ENCODE measurements around the gene FAM169A.

The FAM169A gene

GRCh38 chr5:74833537-74834266 lies 32.5 kb downstream of the FAM169A start:
- peaks cover 15% of the 10 kb centered on the region for H3K27me3 ChIP-seq (ENCODE audit: control insufficient read depth, low read length)
- TF ChIP-seq EZH2phosphoT487 (IDR thresholded peaks at IDR 0.05; ENCODE audit: borderline replicate concordance, low read length) (no peak), CTCF (IDR thresholded peaks at IDR 0.05; ENCODE audit: low read depth, low read length, poor library complexity, severe bottlenecking) (no peak)
- no peaks in the 10 kb centered on the region for H3K79me2 ChIP-seq (ENCODE audit: control insufficient read depth, low read length)
- no peak overlapping the region for H3K4me3 ChIP-seq (ENCODE audit: low read length)
- H3K4me2 ChIP-seq (ENCODE audit: low read length) = no peak overlapping the region
- no peaks in the 10 kb centered on the region for H3K36me3 ChIP-seq (ENCODE audit: control insufficient read depth, low read length)
- no peaks in the 10 kb centered on the region for H3F3A ChIP-seq (ENCODE audit: control insufficient read depth, insufficient read depth)
- no peaks in the 10 kb centered on the region for H3K9me3 ChIP-seq (ENCODE audit: control insufficient read depth, insufficient read depth, low read length)
- no peaks in the 10 kb centered on the region for H4K20me1 ChIP-seq (ENCODE audit: control insufficient read depth, insufficient read depth, low read depth, low read length)
- H3K27ac ChIP-seq (ENCODE audit: low read depth, low read length) = no peak overlapping the region
- no peaks in the 10 kb centered on the region for H3K9me2 ChIP-seq (replicated peaks; ENCODE audit: control insufficient read depth, low read length)
- no peaks in the 10 kb centered on the region for H3K4me1 ChIP-seq (ENCODE audit: control insufficient read depth, low read length)

GRCh38 chr5:74829413-74829812 lies 36.8 kb downstream of the FAM169A start:
- H3K4me1 ChIP-seq (ENCODE audit: control insufficient read depth, low read length) = no peaks in the 10 kb centered on the region
- TF ChIP-seq CTCF (IDR thresholded peaks at IDR 0.05; ENCODE audit: low read depth, low read length, poor library complexity, severe bottlenecking) (no peak), EZH2phosphoT487 (IDR thresholded peaks at IDR 0.05; ENCODE audit: borderline replicate concordance, low read length) (no peak)
- H3K36me3 ChIP-seq (ENCODE audit: control insufficient read depth, low read length) = no peaks in the 10 kb centered on the region

GRCh38 chr5:74822288-74822687 lies 43.9 kb downstream of the FAM169A start:
- no peaks in the 10 kb centered on the region for H4K20me1 ChIP-seq (ENCODE audit: control insufficient read depth, insufficient read depth, low read depth, low read length)
- no peaks in the 10 kb centered on the region for H3K36me3 ChIP-seq (ENCODE audit: control insufficient read depth, low read length)
- no peak overlapping the region for H3K4me3 ChIP-seq (ENCODE audit: low read length)
- H3K27me3 ChIP-seq (ENCODE audit: control insufficient read depth, low read length) = peaks cover 6% of the 10 kb centered on the region
- no peaks in the 10 kb centered on the region for H3K9me2 ChIP-seq (replicated peaks; ENCODE audit: control insufficient read depth, low read length)
- no peak overlapping the region for H3K4me2 ChIP-seq (ENCODE audit: low read length)
- H3K27ac ChIP-seq (ENCODE audit: low read depth, low read length) = no peak overlapping the region
- H3F3A ChIP-seq (ENCODE audit: control insufficient read depth, insufficient read depth) = no peaks in the 10 kb centered on the region
- TF ChIP-seq CTCF (IDR thresholded peaks at IDR 0.05; ENCODE audit: low read depth, low read length, poor library complexity, severe bottlenecking) (no peak), EZH2phosphoT487 (IDR thresholded peaks at IDR 0.05; ENCODE audit: borderline replicate concordance, low read length) (no peak)
- H3K9me3 ChIP-seq (ENCODE audit: control insufficient read depth, insufficient read depth, low read length) = no peaks in the 10 kb centered on the region
- H3K4me1 ChIP-seq (ENCODE audit: control insufficient read depth, low read length) = no peaks in the 10 kb centered on the region
- no peaks in the 10 kb centered on the region for H3K79me2 ChIP-seq (ENCODE audit: control insufficient read depth, low read length)

More at GRCh38 chr5:74829413-74829812, 36.8 kb downstream of the FAM169A start:
- Histone ChIP-seq H3K27me3 (ENCODE audit: control insufficient read depth, low read length) (peaks cover 13% of the 10 kb centered on the region), H3F3A (ENCODE audit: control insufficient read depth, insufficient read depth) (no peaks in the 10 kb centered on the region), H4K20me1 (ENCODE audit: control insufficient read depth, insufficient read depth, low read depth, low read length) (no peaks in the 10 kb centered on the region), H3K4me2 (ENCODE audit: low read length) (no peak overlapping the region), H3K9me3 (ENCODE audit: control insufficient read depth, insufficient read depth, low read length) (no peaks in the 10 kb centered on the region), H3K27ac (ENCODE audit: low read depth, low read length) (no peak overlapping the region), H3K79me2 (ENCODE audit: control insufficient read depth, low read length) (no peaks in the 10 kb centered on the region), H3K4me3 (ENCODE audit: low read length) (no peak overlapping the region), H3K9me2 (replicated peaks; ENCODE audit: control insufficient read depth, low read length) (no peaks in the 10 kb centered on the region)

Measured in DOHH2 (cell line).